ENCODE results near the gene FASTKD1.

GRCh38 chr2:169485650-169486138 is 88.0 kb downstream of the FASTKD1 start:
- TF ChIP-seq POLR2AphosphoS5 (IDR thresholded peaks at IDR 0.05; ENCODE audit: insufficient read depth, low read depth, low read length), result no peak
- TF ChIP-seq, protein P1, sequence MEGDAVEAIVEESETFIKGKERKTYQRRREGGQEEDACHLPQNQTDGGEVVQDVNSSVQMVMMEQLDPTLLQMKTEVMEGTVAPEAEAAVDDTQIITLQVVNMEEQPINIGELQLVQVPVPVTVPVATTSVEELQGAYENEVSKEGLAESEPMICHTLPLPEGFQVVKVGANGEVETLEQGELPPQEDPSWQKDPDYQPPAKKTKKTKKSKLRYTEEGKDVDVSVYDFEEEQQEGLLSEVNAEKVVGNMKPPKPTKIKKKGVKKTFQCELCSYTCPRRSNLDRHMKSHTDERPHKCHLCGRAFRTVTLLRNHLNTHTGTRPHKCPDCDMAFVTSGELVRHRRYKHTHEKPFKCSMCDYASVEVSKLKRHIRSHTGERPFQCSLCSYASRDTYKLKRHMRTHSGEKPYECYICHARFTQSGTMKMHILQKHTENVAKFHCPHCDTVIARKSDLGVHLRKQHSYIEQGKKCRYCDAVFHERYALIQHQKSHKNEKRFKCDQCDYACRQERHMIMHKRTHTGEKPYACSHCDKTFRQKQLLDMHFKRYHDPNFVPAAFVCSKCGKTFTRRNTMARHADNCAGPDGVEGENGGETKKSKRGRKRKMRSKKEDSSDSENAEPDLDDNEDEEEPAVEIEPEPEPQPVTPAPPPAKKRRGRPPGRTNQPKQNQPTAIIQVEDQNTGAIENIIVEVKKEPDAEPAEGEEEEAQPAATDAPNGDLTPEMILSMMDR (IDR thresholded peaks at IDR 0.05; ENCODE audit: extremely low read depth in 1 of 2, insufficient read depth in 1 of 2, low read depth in 1 of 2, low read length in 2 of 2), result no peak
- no peak for TF ChIP-seq POLR2A (IDR thresholded peaks at IDR 0.05; ENCODE audit: low read depth, low read length)
- no peak for TF ChIP-seq MAX (IDR thresholded peaks at IDR 0.05; ENCODE audit: insufficient read depth, insufficient read length)
- no peak for TF ChIP-seq MYC (IDR thresholded peaks at IDR 0.05; ENCODE audit: low read depth, low read length)
- no peak for TF ChIP-seq FOS (IDR thresholded peaks at IDR 0.05; ENCODE audit: borderline replicate concordance, insufficient read depth, low read length)
- no peak for TF ChIP-seq JUN (IDR thresholded peaks at IDR 0.05; ENCODE audit: borderline replicate concordance, insufficient read depth, insufficient read length, low read depth)
